Fibroblast of upper back skin (primary cell): ENCODE results near the gene ADAM22.
"Not testable (repeated sequence)": the region's sequence is repeated elsewhere in the genome, so short reads cannot be mapped to it uniquely, and the experiment has no call there.

Source experiments
- DNase-seq: peaks from one replicate; pipeline ENCODE4 v3.0.0-alpha.2; 2013

ADAM22 gene

DNA sequence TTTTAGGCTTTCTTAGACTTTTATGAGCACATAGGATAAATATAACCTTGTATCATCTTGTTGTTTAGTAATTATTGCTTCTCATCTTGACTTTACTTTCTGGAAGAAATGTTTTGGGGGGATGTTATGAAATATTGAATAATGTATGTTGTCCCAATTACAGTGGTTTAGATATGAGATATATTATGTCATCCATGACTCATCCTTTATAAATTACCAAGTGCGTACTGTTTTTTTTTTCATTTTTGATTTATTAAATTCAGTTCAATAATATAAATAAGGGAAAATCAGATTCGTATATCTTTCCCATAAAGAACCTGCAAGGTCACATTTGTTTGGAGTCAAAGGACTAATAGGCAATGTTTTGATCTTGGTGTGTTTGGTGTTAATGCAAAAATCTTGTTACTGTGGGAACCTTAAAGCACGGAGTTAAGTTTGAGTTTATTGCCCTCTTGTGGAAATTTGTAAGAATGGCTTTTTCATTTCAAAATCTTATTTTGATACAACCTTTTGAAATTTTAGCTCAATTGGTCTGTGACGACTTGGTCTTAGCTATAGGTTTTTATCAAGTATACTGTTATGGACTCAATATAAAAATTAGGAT, 177.2 kb downstream of the ADAM22 start:
- peak; percentile 33 for DNase-seq

GRCh38 chr7:88111954-88112471, 178.0 kb downstream of the ADAM22 start:
- peak; percentile 1 for DNase-seq

DNA sequence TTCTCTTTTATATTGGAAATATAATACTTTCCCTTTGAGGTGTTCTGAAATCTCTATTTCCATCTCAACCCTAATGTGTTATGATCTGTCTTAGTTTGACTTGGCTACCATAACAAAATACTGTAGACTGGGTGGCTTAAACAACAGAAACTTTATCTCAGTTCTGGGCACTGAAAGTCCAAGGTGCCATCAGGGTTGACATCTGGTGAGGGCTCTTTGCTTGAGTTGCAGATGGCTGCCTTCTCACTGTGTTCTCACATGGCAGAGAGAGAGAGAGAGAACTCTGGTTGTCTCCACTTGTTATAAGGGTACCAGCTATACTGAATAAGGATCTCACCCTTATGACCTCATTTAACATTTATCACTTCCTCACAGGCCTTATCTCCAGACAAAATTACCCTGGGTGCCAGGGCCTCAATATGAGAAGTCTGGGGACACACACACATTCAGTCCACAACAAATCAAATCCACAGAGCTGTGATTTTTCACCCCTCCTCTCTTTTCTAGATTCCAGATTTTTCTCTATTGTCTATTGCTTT, 181.3 kb downstream of the ADAM22 start:
- DNase-seq = no peak

- no peak for DNase-seq
These were observed 181.8 kb downstream of the ADAM22 start for GRCh38 chr7:88115816-88116215.

DNA sequence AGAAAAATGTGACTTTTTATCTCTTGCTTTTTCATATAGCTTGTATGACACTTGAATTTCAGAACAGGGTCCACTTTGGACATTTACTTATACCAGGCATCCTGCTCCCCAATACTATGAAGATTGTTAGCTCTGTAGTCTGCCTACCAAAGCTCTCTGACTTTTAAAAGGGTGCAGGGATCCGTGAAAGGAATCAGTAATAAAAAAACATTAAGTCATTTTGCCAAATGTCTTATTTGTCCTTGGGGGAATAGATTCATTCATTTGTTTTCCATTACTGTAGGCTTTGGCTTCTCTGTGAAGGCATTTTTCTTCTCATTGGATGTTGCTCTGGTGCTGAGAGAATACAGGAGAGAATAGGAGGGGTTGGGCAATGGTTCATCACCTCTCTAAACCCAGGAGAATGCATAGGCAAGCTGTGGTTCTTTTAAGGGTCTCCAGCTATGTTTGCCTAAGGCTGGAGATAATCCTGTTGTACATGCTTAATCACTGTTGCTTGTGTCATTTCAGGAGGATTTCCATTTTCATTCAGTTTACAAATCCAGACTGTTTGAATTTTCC, 182.3 kb downstream of the ADAM22 start:
- no peak for DNase-seq

DNA sequence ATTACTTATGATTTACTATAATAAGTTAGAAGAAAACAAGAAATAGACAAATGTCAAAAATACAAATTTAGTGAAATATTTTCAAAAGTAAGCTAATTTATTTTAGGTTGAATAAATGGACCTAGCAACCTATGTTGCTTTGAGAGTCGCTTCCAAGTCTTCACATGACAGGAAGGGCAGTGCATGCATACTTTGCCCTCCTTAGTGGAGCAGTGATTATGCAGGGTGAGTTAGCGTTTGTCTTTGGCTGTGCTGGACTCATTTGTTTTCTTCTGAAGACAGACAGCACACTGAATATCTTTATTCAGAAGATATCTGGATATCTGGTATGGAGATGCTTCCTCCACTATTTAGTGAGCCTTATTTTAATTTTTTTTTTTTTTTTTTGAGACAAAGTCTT, 183.3 kb downstream of the ADAM22 start:
- DNase-seq = no peak

GRCh38 chr7:88121335-88121734, 187.3 kb downstream of the ADAM22 start:
- no peak for DNase-seq

DNA sequence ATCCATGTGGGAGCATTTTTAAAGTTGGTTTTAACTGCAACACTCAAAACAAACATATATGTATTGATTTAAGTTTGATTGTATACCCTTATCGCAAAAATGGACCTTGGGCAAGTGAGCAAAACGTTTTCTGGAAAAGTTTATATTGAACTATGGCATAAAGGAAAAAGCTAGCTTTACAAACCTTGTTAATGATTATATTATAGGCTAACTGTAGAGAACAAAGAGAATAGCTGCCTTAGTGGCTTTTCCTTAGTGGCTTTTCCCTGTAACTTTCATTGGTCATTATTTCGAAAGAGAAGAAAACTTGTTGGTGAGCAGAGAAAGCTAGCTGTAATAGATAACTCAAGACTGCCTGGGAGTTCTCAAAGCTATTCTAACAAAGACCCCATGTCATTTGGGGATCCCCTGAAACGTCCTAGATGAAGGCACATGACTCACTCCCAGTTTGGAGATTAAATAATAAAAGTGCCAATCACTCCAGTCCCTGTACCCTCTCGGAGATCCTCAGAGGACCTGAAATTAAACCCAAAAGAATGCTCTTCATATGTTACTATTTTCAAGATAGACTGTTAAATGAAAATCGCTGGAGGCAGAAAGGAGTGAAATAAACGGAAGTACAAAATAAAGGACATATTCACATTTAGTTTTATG, 193.7 kb downstream of the ADAM22 start:
- DNase-seq = no peak

DNA sequence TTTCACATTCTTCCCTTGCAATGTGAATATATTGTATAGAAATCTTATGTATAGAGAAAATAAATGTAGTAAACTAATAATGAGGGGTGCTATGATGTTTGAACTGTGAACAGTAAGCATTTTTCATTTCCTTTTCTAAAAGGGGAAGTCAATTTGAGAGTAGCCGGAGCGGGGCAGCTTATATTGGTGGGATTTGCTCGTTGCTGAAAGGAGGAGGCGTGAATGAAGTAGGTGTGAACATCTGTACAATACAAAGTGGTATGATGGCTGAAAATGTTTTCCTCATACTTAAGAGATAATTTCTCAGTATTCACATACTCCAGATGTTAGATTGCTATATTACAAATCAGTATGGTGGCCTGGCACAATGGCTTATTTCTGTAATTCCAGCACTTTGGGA, 198.7 kb downstream of the ADAM22 start:
- DNase-seq = no peak

GRCh38 chr7:88140947-88141346, 206.9 kb downstream of the ADAM22 start:
- no peak for DNase-seq

DNA sequence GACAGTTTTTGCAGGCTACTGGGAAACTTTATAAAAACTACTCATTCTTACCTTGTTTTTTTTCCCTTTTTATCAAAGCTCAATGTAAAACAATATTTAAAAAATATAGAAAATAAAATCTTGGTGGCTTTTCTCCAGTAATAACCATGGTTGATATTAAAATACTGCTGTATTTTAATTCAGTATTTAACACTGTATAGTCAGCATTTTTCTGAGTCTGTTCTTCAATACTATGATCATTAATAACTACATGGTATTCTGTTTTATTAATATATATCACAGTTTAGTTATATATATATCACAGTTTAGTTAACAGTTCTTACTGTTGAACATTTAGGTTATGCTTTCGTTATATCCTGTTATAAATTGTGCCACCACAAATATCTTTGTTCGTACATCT, 207.4 kb downstream of the ADAM22 start:
- no peak for DNase-seq

DNA sequence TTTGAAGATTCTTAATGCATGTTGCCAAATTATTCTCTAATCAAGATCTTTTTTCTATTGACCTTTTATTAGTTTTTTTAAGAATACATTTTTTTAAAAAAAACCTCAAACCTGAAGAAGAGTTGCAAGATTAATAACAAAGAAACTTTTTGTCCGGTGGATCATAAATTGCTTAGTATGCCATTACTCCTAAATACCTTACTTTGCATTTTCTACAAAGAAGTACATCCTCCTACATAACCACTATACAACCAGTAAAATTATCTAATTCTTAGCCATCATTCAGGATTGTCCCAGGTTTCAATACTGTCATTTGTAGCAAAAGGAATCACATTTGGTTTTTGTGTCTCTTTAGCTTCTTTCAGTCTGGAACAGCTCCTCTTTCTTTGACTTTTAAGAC, 207.9 kb downstream of the ADAM22 start:
- DNase-seq = no peak

DNA sequence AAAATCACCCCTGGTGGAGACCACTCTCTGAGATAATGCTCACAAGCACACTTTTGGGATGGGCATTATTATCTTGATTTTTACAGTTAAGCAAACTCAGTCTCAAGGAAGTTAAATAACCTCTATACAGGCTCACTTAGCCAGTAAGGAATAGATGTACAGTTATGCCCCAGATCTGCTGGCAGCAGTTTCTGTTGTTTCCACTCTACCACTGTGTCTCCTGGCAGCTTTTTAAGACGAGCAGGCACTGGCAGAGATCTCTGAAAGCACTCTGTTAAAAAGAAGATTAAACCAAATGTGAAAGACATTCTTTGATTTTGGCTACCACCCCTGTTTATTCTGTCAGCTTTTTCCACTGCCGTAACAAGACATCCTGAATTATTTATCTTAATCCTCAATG, 212.6 kb downstream of the ADAM22 start:
- no peak for DNase-seq

- no peak for DNase-seq
These were observed 213.3 kb downstream of the ADAM22 start for GRCh38 chr7:88147341-88147740.

DNA sequence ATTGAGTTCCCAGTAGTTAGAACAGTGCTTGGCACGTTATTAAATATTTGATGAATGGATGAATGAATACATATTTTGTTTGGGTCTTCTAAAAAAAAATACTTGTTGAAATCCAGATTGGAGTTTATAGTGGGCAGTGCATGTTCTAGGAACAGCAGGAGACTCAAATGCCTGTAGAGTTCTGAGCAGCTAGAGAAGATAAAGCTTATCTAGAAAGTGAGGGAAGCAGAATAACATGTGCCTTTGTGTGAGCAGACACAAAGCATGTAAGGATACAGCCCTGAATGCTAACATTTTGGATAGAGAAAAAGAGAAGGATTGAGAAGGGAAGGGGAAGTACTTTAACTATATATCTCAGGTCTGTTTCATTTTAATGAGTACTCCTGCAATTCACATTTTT, 213.9 kb downstream of the ADAM22 start:
- DNase-seq = no peak

DNA sequence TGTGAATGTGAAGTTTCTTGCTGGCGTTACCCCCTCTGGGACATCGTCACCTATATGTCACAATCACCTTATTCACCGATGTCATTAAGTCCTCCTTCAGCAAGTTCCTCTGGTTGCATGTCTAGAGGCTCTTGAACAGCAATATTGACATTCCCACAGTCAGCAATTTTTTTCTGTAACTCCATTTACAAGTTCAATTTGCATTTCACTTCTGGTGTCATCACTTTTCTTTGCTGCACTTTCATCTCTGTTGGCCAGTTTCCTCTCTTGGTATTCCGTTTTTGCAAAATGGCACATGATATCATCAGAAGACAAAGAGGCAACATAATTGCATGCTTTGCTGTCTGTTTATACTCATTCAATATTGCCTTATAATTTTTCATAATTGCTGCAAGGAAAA, 216.0 kb downstream of the ADAM22 start:
- DNase-seq = no peak

DNA sequence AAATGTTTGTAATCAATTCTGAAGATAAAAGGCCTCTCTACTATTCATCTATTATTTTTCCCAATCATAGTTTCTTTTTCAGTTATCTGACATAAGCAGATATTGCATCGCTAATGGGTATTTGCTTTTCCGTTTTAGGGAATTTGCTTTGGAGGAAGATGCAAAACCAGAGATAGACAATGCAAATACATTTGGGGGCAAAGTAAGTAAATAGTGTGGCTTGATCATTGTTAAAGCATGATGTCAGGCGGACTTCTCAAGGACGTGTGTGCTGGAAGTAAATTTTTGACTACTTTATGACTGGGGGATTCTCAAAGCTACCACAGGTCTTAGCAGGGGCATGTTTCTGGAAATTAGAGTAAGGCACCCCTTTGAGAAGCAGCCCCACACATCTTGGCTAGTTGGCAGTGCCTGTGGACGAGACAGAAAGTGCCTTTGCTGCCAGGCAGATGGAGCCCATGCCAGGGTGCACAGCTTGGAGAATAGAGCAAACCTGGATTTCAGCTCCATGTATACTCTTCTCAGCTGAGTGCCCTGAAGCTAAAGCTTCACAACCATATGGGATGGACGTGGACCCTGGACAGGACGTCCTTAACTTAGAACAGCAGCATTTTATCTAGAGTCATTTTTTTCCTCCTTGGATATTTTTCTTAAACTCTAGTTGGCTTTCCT, 217.2 kb downstream of the ADAM22 start:
- no peak for DNase-seq

- DNase-seq = no peak
These were observed 219.3 kb downstream of the ADAM22 start for GRCh38 chr7:88153378-88153777.

DNA sequence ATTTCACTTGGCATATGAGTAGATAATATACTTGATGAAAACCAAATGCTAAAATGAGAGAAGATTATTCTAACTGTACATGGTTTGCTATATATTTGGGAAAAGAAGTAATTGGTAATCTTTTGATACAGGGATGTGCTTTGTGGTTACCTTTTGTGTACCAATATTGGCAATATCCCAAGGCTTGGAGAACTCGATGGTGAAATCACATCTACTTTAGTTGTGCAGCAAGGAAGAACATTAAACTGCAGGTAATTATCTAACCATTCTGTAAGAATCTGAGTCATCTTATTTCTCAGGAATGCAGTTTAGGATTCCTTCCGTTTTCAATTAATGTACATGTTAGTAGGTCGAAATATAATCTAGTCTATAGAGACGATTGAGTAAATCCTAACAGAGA, 221.7 kb downstream of the ADAM22 start:
- DNase-seq = no peak

DNA sequence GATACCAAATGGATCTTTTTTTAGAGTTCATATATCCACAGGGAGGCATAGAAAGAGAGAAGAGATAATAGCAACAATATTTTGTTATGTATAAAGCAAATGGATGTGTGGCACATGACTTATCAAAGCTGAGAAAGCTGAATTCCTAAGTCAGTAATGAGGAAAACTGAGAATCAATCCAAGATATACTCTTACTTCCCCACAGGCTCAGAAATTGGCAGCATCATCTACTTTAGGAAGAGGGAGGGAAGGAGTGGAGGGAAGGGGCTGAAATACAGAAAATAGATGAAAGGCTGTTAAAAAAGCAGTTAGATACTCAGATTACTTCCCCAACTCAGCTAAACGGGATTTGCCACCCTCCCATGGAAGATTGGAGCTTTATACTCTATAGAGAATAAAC, 222.3 kb downstream of the ADAM22 start:
- no peak for DNase-seq

GRCh38 chr7:88159741-88160140, 225.7 kb downstream of the ADAM22 start:
- not testable (repeated sequence) for DNase-seq

GRCh38 chr7:88165697-88166096, 231.6 kb downstream of the ADAM22 start:
- DNase-seq = no peak

GRCh38 chr7:88167223-88167622, 233.2 kb downstream of the ADAM22 start:
- no peak for DNase-seq

GRCh38 chr7:88167721-88168120, 233.7 kb downstream of the ADAM22 start:
- no peak for DNase-seq
